ENCODE data around the gene FOXJ1.

The FOXJ1 gene

GRCh38 chr17:76164331-76164730 lies 23.3 kb upstream of the FOXJ1 start:
- ATAC-seq = no peak
- TF ChIP-seq PPARA (CRISPR knock-in tag; IDR thresholded peaks at IDR 0.05; ENCODE audit: borderline replicate concordance) (no peak), TCF4 (CRISPR knock-in tag; IDR thresholded peaks at IDR 0.05; ENCODE audit: borderline replicate concordance) (no peak), TSHZ2 (CRISPR knock-in tag; IDR thresholded peaks at IDR 0.05) (no peak), ZFP30 (CRISPR knock-in tag; IDR thresholded peaks at IDR 0.05) (no peak), ZNF565 (CRISPR knock-in tag; conservative IDR thresholded peaks at IDR 0.05; ENCODE audit: low read depth) (no peak), PATZ1 (CRISPR knock-in tag; IDR thresholded peaks at IDR 0.05; ENCODE audit: borderline replicate concordance) (no peak), BACH2 (CRISPR knock-in tag; IDR thresholded peaks at IDR 0.05; ENCODE audit: borderline replicate concordance) (no peak), ZNF70 (CRISPR knock-in tag; IDR thresholded peaks at IDR 0.05) (no peak), GLIS3 (CRISPR knock-in tag; IDR thresholded peaks at IDR 0.05) (no peak), OSR1 (CRISPR knock-in tag; IDR thresholded peaks at IDR 0.05) (no peak), SNAI2 (CRISPR knock-in tag; IDR thresholded peaks at IDR 0.05) (no peak), ISL1 (CRISPR knock-in tag; IDR thresholded peaks at IDR 0.05) (no peak), CSRNP3 (CRISPR knock-in tag; IDR thresholded peaks at IDR 0.05) (no peak), CSDC2 (CRISPR knock-in tag; IDR thresholded peaks at IDR 0.05) (no peak), POU6F1 (CRISPR knock-in tag; IDR thresholded peaks at IDR 0.05; ENCODE audit: borderline replicate concordance, low read depth) (no peak), CREB5 (CRISPR knock-in tag; IDR thresholded peaks at IDR 0.05; ENCODE audit: low read depth) (no peak), ZNF8 (CRISPR knock-in tag; IDR thresholded peaks at IDR 0.05) (no peak), ZC3H10 (CRISPR knock-in tag; IDR thresholded peaks at IDR 0.05) (no peak)

- no peak for ATAC-seq
- no peak for TF ChIP-seq RARB (CRISPR knock-in tag; IDR thresholded peaks at IDR 0.05)
- TF ChIP-seq TCF4 (CRISPR knock-in tag; IDR thresholded peaks at IDR 0.05; ENCODE audit: borderline replicate concordance) = no peak
Measured at GRCh38 chr17:76163919-76164318, 22.9 kb upstream of the FOXJ1 start.

- ATAC-seq = no peak
Measured at GRCh38 chr17:76161619-76162266, 20.7 kb upstream of the FOXJ1 start.

More at GRCh38 chr17:76161619-76162266, 20.7 kb upstream of the FOXJ1 start:
- TF ChIP-seq ZNF70 (CRISPR knock-in tag; IDR thresholded peaks at IDR 0.05) (no peak), ISL1 (CRISPR knock-in tag; IDR thresholded peaks at IDR 0.05) (no peak), CREB5 (CRISPR knock-in tag; IDR thresholded peaks at IDR 0.05; ENCODE audit: low read depth) (no peak), ESRRG (CRISPR knock-in tag; IDR thresholded peaks at IDR 0.05) (no peak), ARNTL (CRISPR knock-in tag; IDR thresholded peaks at IDR 0.05; ENCODE audit: borderline replicate concordance, low read depth) (no peak), ZFP3 (CRISPR knock-in tag; IDR thresholded peaks at IDR 0.05) (no peak), GLIS3 (CRISPR knock-in tag; IDR thresholded peaks at IDR 0.05) (no peak), ZNF8 (CRISPR knock-in tag; IDR thresholded peaks at IDR 0.05) (no peak), RARB (CRISPR knock-in tag; IDR thresholded peaks at IDR 0.05) (no peak), CSDC2 (CRISPR knock-in tag; IDR thresholded peaks at IDR 0.05) (no peak)

Measured in SK-N-SH treated with all-trans-retinoic acid at 6 μM for 48 hours (cell line).